ENCODE data around the gene ADAM15. TPM values are rescaled to one million over a fixed set of nuclear protein-coding genes. Genes with fewer than 3 reads are reported as not detected.

Gene ADAM15
- total and polyA plus RNA-seq, 2 donors (not counting 3 experiments of a cell fraction or from before 2014, with no cell fraction given) = 295 to 299 TPM

DNA sequence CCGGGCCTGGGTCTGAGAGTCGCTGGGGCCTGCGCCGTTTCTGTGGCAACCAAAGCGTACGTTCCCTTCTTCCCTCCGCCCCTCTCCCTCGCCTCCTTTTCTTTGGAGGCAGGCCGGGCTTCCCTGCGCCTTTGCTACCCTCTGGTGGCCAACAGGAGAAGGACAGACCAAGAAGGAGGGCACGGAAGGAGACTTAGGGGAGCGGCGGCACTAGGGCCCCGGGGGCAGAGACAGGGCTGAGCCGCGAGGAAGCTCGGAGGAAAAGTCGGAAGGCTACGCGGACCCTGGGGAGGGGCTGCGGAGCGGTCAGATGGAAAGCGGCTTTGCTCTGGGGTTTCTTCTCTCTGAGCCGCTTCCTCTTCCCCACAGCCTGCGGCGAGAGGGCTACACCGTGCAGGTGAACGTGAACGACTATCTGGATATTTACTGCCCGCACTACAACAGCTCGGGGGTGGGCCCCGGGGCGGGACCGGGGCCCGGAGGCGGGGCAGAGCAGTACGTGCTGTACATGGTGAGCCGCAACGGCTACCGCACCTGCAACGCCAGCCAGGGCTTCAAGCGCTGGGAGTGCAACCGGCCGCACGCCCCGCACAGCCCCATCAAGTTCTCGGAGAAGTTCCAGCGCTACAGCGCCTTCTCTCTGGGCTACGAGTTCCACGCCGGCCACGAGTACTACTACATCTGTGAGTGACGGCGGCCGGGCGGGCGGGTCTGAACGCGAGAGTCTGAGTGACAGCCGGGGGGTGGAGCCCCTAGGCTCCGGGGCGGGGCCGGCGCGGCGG lies 33.8 kb downstream of the ADAM15 start:
- dilution Hi-C loops (cut with MboI; ENCODE audit: extremely low pct_ligation_motif_present, low sequenced_read_pairs) = no loop called here
- H3K9ac ChIP-seq (replicated peaks; ENCODE audit: extremely low read depth, insufficient read depth, low read length) = peak overlapping the region; percentile 52

More for the DNA sequence above, 33.8 kb downstream of the ADAM15 start:
- DNase-seq (ENCODE audit: low read depth, low spot score) = peak; percentile 96
- peak overlapping the region; percentile 13 to 68 (median 48) for H3K4me3 ChIP-seq (replicated peaks in 1 of 3; ENCODE audit: insufficient read depth in 1 of 3, low read depth in 1 of 3, low read length in 3 of 3)
- TF ChIP-seq JUN (IDR thresholded peaks at IDR 0.05; ENCODE audit: borderline replicate concordance, insufficient read depth, insufficient read length, low read depth) (no peak), EZH2 (IDR thresholded peaks at IDR 0.05; ENCODE audit: borderline replicate concordance, low read depth, low read length, severe bottlenecking) (no peak), POLR2A (IDR thresholded peaks at IDR 0.05; ENCODE audit: low read depth, low read length) (peak; percentile 31), POLR2AphosphoS5 (IDR thresholded peaks at IDR 0.05; ENCODE audit: insufficient read depth, low read depth, low read length) (peak; percentile 46), GATA2 (IDR thresholded peaks at IDR 0.05; ENCODE audit: insufficient read depth, insufficient read length, low read depth, low read length) (no peak), FOS (IDR thresholded peaks at IDR 0.05; ENCODE audit: borderline replicate concordance, insufficient read depth, low read length) (no peak), MYC (IDR thresholded peaks at IDR 0.05; ENCODE audit: low read depth, low read length) (no peak)
- TF ChIP-seq, protein P1, sequence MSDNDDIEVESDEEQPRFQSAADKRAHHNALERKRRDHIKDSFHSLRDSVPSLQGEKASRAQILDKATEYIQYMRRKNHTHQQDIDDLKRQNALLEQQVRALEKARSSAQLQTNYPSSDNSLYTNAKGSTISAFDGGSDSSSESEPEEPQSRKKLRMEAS (IDR thresholded peaks at IDR 0.05; ENCODE audit: insufficient read depth, insufficient read length) = no peak
- TF ChIP-seq, protein P2, sequence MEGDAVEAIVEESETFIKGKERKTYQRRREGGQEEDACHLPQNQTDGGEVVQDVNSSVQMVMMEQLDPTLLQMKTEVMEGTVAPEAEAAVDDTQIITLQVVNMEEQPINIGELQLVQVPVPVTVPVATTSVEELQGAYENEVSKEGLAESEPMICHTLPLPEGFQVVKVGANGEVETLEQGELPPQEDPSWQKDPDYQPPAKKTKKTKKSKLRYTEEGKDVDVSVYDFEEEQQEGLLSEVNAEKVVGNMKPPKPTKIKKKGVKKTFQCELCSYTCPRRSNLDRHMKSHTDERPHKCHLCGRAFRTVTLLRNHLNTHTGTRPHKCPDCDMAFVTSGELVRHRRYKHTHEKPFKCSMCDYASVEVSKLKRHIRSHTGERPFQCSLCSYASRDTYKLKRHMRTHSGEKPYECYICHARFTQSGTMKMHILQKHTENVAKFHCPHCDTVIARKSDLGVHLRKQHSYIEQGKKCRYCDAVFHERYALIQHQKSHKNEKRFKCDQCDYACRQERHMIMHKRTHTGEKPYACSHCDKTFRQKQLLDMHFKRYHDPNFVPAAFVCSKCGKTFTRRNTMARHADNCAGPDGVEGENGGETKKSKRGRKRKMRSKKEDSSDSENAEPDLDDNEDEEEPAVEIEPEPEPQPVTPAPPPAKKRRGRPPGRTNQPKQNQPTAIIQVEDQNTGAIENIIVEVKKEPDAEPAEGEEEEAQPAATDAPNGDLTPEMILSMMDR (IDR thresholded peaks at IDR 0.05; ENCODE audit: extremely low read depth in 1 of 2, insufficient read depth in 1 of 2, low read depth in 1 of 2, low read length in 2 of 2) = peak; percentile 79 to 90
- H4K20me1 ChIP-seq (replicated peaks; ENCODE audit: control insufficient read depth, extremely low read depth, insufficient read depth, low read length) = no peaks in the 10 kb centered on the region
- H3K36me3 ChIP-seq (ENCODE audit: control insufficient read depth in 2 of 2, extremely low read depth in 1 of 2, insufficient read depth in 2 of 2, low read length in 2 of 2) = no peaks in the 10 kb centered on the region
- no peaks in the 10 kb centered on the region for H3K9me1 ChIP-seq (replicated peaks; ENCODE audit: control insufficient read depth, extremely low read depth, insufficient read depth, low read length)
- H2AFZ ChIP-seq (ENCODE audit: low read depth, low read length) = peak overlapping the region; percentile 79
- H3K4me2 ChIP-seq (ENCODE audit: insufficient read depth, low read length) = peak overlapping the region; percentile 72
- intact Hi-C loops (cut with micrococcal nuclease) = loop anchor here (1.0 to 2.0 kb wide), 6 partner anchors 14 to 416 kb away; partner anchors contain the start of genes EFNA4 and ZBTB7B
- ChIA-PET CTCF (interaction anchor here (0.6 to 3.1 kb wide), 56 partner anchors 9 to 525 kb away, joined by 3 to 67 read pairs (median 5); partner anchors contain the start of genes ADAM15, DPM3, EFNA4 and KRTCAP2), POLR2A (interaction anchor here (0.6 to 1.0 kb wide), 3 partner anchors 31 to 41 kb away, joined by 4 to 7 read pairs (median 4); partner anchors contain the start of gene ADAM15)
- H3K27ac ChIP-seq (ENCODE audit: insufficient read depth, low read depth, low read length) = peak overlapping the region; percentile 45
- H3K4me1 ChIP-seq (ENCODE audit: control insufficient read depth, extremely low read depth, insufficient read depth, low read length) = peaks cover 12% of the 10 kb centered on the region
- peak; percentile 98 for FAIRE-seq
- H3K27me3 ChIP-seq (ENCODE audit: control insufficient read depth in 2 of 2, insufficient read depth in 2 of 2, low read length in 2 of 2) = peaks cover 26 to 36% of the 10 kb centered on the region in 2 experiments
- H3K79me2 ChIP-seq (ENCODE audit: control insufficient read depth, insufficient read depth, low read length) = no peaks in the 10 kb centered on the region
- no TSS peak for BruUV-seq (replicated peaks)
- H3K9me3 ChIP-seq (replicated peaks; ENCODE audit: control insufficient read depth, insufficient read depth, low read length) = no peaks in the 10 kb centered on the region

Data from endothelial cell of umbilical vein (primary cell).